Body of pancreas (tissue), 4 donors: ENCODE data around the gene OR1A1. TPM values are rescaled to one million over a fixed set of nuclear protein-coding genes. Genes with fewer than 3 reads are reported as not detected.

Experiments used
- ATAC-seq: fragments of 150-250 bp; one replicate; pipeline ENCODE4 v1.9.1; 2016
- DNase-seq, 4 donors: peaks; one replicate each; pipeline ENCODE4 v3.0.0-alpha.2; 2019
- H3K27ac ChIP-seq, 4 donors: fragments of 200-600 bp; sonication (generic); 1 replicate in 3 of 4; 2 replicates in 1 of 4; pipeline versions ENCODE4 v1.5.1 to v1.6.1; 2016 to 2019; ENCODE audit warnings: mild to moderate bottlenecking in 1 of 4, mixed read lengths in 1 of 4, moderate library complexity in 1 of 4
- H3K27me3 ChIP-seq, 2 donors: fragments of 200-600 bp; sonication (generic); one replicate each; pipeline ENCODE4 v1.6.0; 2016; ENCODE audit warnings: mild to moderate bottlenecking in 1 of 2
- H3K36me3 ChIP-seq, 2 donors: fragments of 200-600 bp; sonication (generic); replicated peaks in 1 of 2; 2 replicates each; pipeline ENCODE4 v1.5.1; 2016; ENCODE audit warnings: low read depth in 2 of 2; ENCODE audit not compliant: insufficient read depth in 1 of 2
- H3K4me1 ChIP-seq: fragments of 200-600 bp; sonication (generic); one replicate; pipeline ENCODE4 v1.6.0; 2016
- H3K4me3 ChIP-seq, 2 donors: fragments of 200-600 bp; sonication (generic); 1 replicate in 1 of 2; 2 replicates in 1 of 2; pipeline ENCODE4 v1.5.1; 2016 to 2019
- H3K9me3 ChIP-seq, 3 donors: fragments of 200-600 bp; sonication (generic); 1 replicate in 2 of 3; 2 replicates in 1 of 3; pipeline ENCODE4 v1.5.1; 2016
- CTCF ChIP-seq, 7 experiments: fragments of 450-650 bp in 4 of 7; fragments of 200-600 bp in 3 of 7; sonication (generic) in 3 of 7; IDR thresholded peaks; one replicate each; pipeline ENCODE4 v1.5.1; 2016 to 2019; ENCODE audit warnings: antibody characterized with exemption in 7 of 7
- POLR2A ChIP-seq, 3 donors: fragments of 450-650 bp; IDR thresholded peaks; one replicate each; pipeline ENCODE4 v1.6.1; 2016; ENCODE audit warnings: antibody characterized with exemption in 3 of 3, mild to moderate bottlenecking in 2 of 3
- WGBS, 2 donors: methylation state at CpG; one replicate each; pipeline ENCODE4 v1.1.5; 2017; 5-methylcytosine and 5-hydroxymethylcytosine counted together
- intact Hi-C: fragments of 100-400 bp; cut with DNase I; formaldehyde crosslinking; loops from one replicate; pipeline ENCODE4 v1.15.1; 2023
- total RNA-seq, 2 donors: library from RNA; depleted of rRNA; stranded (reverse); fragments of >200 nt; gene quantifications; one replicate each; pipeline ENCODE4 v1.1.0, GENCODE V29; 2016

Gene OR1A1
- not detected for total RNA-seq

- no peaks in the 10 kb centered on the region for H3K36me3 ChIP-seq
- intact Hi-C loops: no loop called here
- TF ChIP-seq POLR2A (IDR thresholded peaks at IDR 0.05) (no peak), CTCF (IDR thresholded peaks at IDR 0.05) (no peak)
- H3K27ac ChIP-seq: no peak within 1 kb of the TSS
- no peak for DNase-seq
- no peaks in the 10 kb centered on the region for H3K27me3 ChIP-seq
- no peaks in the 10 kb centered on the region for H3K4me1 ChIP-seq
- WGBS, 2 donors: 44 to 45% methylated on average over 7 of the region's 7 CpGs
- no peaks in the 10 kb centered on the region for H3K9me3 ChIP-seq
- H3K4me3 ChIP-seq: no peak within 1 kb of the TSS
- ATAC-seq: no peak
These were observed at the start of gene OR1A1 for GRCh38 chr17:3207367-3207766. TSS of gene OR1A1 (plus strand) at chr17:3207667. CDS start at chr17:3215621, 7,954 bp downstream.

DNA sequence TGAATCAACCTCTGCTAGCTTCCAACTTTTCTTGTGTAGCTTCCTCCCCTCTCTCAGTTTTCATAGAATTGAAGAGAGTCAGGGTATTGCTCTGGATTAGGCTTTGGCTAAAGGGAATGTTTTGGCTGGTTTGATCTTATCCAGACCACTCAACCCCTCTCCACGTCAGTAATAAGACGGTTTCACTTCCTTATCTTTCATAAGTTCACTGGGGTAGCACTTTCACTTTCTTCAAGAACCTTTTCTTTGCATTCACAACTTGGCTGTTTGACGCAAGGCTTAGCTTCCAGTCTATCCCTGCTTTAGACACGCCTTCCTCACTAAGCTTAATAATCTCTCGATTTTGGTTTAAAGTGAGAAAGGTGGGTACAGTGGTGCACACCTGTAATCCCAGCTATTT, 39.9 kb upstream of the OR1A1 start:
- 51 to 55% methylated on average over 5 of the region's 5 CpGs for WGBS, 2 donors
- no peak for ATAC-seq
- no peak overlapping the region for H3K27ac ChIP-seq
- H3K4me3 ChIP-seq: no peak overlapping the region
- intact Hi-C loops: no loop called here
- H3K4me1 ChIP-seq: no peaks in the 10 kb centered on the region
- H3K27me3 ChIP-seq: no peaks in the 10 kb centered on the region
- TF ChIP-seq CTCF (IDR thresholded peaks at IDR 0.05) (no peak), POLR2A (IDR thresholded peaks at IDR 0.05) (no peak)
- no peaks in the 10 kb centered on the region for H3K36me3 ChIP-seq
- H3K9me3 ChIP-seq: peaks cover 0 to 11% (median 0%) of the 10 kb centered on the region in 3 donors
- DNase-seq: peak in 1 of 4 donors; percentile 14

DNA sequence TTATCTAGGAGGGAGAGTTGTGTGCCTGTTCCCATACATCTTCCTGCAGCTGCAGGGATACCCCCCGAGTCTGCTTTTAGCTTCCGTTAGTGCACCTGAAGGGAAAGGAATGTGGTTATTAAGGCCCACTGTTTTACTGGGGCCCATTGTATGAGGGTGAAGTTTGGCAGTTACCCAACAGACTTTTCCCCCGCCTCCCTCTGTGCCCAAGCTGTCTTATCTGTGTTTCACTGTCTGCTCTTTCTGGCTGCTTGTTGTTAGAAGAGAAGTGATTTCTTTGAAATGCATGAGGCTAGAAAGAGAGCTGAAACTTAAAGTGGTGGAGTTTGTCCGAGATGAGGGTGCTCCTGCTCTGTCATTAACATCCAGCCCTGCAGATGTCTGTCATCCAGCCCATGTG, 17.5 kb upstream of the OR1A1 start:
- Histone ChIP-seq H3K4me3 (no peak overlapping the region), H3K4me1 (no peaks in the 10 kb centered on the region), H3K36me3 (no peaks in the 10 kb centered on the region), H3K27ac (no peak overlapping the region), H3K9me3 (no peaks in the 10 kb centered on the region), H3K27me3 (no peaks in the 10 kb centered on the region)
- TF ChIP-seq CTCF (IDR thresholded peaks at IDR 0.05) (no peak), POLR2A (IDR thresholded peaks at IDR 0.05) (no peak)
- intact Hi-C loops: no loop called here
- ATAC-seq (no peak), DNase-seq (no peak)
- WGBS, 2 donors: 17 to 21% methylated on average over 4 of the region's 4 CpGs

- H3K4me3 ChIP-seq: no peak within 1 kb of the TSS
- 52 to 62% methylated on average over 4 of the region's 4 CpGs for WGBS, 2 donors
- H3K9me3 ChIP-seq: peaks cover 0 to 8% (median 0%) of the 10 kb centered on the region in 3 donors
- intact Hi-C loops: no loop called here
- no peaks in the 10 kb centered on the region for H3K36me3 ChIP-seq
- no peaks in the 10 kb centered on the region for H3K4me1 ChIP-seq
- H3K27ac ChIP-seq: no peak within 1 kb of the TSS
- no peak for ATAC-seq
- TF ChIP-seq POLR2A (IDR thresholded peaks at IDR 0.05): no peak
- no peak for TF ChIP-seq CTCF (IDR thresholded peaks at IDR 0.05)
- no peak for DNase-seq
- no peaks in the 10 kb centered on the region for H3K27me3 ChIP-seq
These were observed 10.2 kb upstream of the OR1A1 start, which contains the start of gene OR1A2 for GRCh38 chr17:3197219-3197618. TSS of gene OR1A2 (plus strand) at chr17:3197519. CDS start at chr17:3197519, 0 bp downstream.

GRCh38 chr17:3208484-3208883, 1.0 kb downstream of the OR1A1 start:
- intact Hi-C loops: no loop called here
- no peak for DNase-seq
- no peak overlapping the region for H3K4me3 ChIP-seq
- no peak overlapping the region for H3K27ac ChIP-seq
- H3K9me3 ChIP-seq: no peaks in the 10 kb centered on the region
- ATAC-seq: no peak
- 85% methylated on average over 6 of the region's 6 CpGs for WGBS, 2 donors
- no peak for TF ChIP-seq CTCF (IDR thresholded peaks at IDR 0.05)
- no peak for TF ChIP-seq POLR2A (IDR thresholded peaks at IDR 0.05)
- no peaks in the 10 kb centered on the region for H3K36me3 ChIP-seq
- H3K4me1 ChIP-seq: no peaks in the 10 kb centered on the region
- no peaks in the 10 kb centered on the region for H3K27me3 ChIP-seq
